HUES48 (cell line): ENCODE results near the gene ARMH2.
"Not testable (repeated sequence)": the region's sequence is repeated elsewhere in the genome, so short reads cannot be mapped to it uniquely, and the experiment has no call there.

Experiments used
- H3K27ac ChIP-seq: one replicate; pipeline ENCODE4 v1.7.0; 2013; ENCODE audit warnings: low read depth, low read length, inconsistent platforms
- H3K27me3 ChIP-seq: 2 replicates; pipeline ENCODE4 v1.6.1; 2013; ENCODE audit warnings: mild to moderate bottlenecking, low read length; ENCODE audit not compliant: control insufficient read depth, insufficient read depth
- H3K36me3 ChIP-seq: 2 replicates; pipeline ENCODE4 v1.6.1; 2013; ENCODE audit warnings: low read length; ENCODE audit not compliant: control insufficient read depth, insufficient read depth
- H3K4me1 ChIP-seq: 2 replicates; pipeline ENCODE4 v1.6.1; 2013; ENCODE audit warnings: mild to moderate bottlenecking, low read length; ENCODE audit not compliant: control insufficient read depth, insufficient read depth
- H3K4me3 ChIP-seq: 2 replicates; pipeline ENCODE4 v1.5.1; 2013; ENCODE audit warnings: mild to moderate bottlenecking, low read depth, low read length
- H3K9ac ChIP-seq: 2 replicates; pipeline ENCODE4 v1.6.1; 2013; ENCODE audit warnings: mild to moderate bottlenecking, low read depth, low read length, moderate library complexity
- H3K9me3 ChIP-seq: 2 replicates; pipeline ENCODE4 v1.6.1; 2013; ENCODE audit warnings: low read length; ENCODE audit not compliant: control insufficient read depth, insufficient read depth

ARMH2 gene

DNA sequence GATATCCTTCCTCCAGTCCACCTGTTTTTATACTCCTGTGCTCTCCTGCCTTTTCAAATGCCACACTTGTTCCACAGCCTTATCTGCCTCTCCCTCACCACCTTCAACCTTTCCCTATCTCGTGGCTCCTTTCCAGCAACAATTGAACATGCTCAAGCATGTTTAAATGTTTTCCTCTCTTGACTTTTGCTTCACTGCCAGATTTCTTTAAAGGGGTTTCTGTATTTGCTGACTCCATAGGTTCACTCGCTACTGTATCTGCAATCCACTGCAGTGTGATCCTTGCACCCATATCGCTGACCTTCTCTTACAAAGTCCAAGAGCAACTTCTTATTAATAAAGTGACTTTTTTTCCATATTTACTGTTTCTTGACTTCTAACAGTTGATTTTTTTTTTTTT, 35.1 kb downstream of the ARMH2 start:
- H3K9ac ChIP-seq, result no peak overlapping the region
- H3K4me3 ChIP-seq, result no peak overlapping the region
- H3K36me3 ChIP-seq, result no peaks in the 10 kb centered on the region
- no peaks in the 10 kb centered on the region for H3K4me1 ChIP-seq
- H3K9me3 ChIP-seq, result no peaks in the 10 kb centered on the region
- no peak overlapping the region for H3K27ac ChIP-seq
- H3K27me3 ChIP-seq, result no peaks in the 10 kb centered on the region

- H3K4me1 ChIP-seq, result no peaks in the 10 kb centered on the region
Observed at GRCh38 chr6:24761851-24762250, 36.9 kb downstream of the ARMH2 start.

DNA sequence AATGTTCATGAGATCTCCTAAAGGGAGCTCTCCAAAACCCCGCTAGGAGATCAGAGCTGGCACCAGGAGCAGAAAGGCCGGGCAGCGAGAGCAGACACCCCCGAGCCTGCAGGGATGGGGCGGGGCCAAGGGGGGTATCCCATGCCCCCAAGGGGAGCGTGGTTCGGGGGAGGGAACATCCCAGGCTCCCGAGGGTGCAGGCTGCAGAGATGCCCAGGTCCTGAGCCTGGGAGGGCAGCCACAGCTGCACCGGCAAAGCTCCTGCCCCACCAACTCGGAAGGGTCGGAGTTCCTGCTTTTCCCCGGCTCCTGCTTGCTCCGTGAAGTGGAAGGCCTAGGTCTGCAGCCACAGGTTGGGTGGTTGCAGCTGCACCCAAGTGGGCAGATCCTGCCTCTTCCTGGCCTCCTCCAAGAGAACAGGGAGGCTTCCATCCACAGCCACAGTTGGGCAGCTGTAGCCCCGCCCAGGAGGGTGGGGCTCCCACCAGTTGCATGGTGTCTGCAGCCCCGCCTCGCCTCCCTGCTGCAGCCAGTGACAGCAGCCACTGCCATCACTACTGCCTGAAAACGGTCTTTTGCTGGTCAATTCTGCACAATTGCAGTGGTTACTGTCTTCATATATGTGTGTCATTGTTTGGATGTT, 37.4 kb downstream of the ARMH2 start:
- Histone ChIP-seq H3K27ac (no peak overlapping the region), H3K36me3 (no peaks in the 10 kb centered on the region), H3K4me3 (no peak overlapping the region), H3K9ac (no peak overlapping the region), H3K9me3 (no peaks in the 10 kb centered on the region), H3K27me3 (no peaks in the 10 kb centered on the region), H3K4me1 (no peaks in the 10 kb centered on the region)

More at GRCh38 chr6:24761851-24762250, 36.9 kb downstream of the ARMH2 start:
- no peak overlapping the region for H3K9ac ChIP-seq
- no peak overlapping the region for H3K4me3 ChIP-seq
- H3K36me3 ChIP-seq, result no peaks in the 10 kb centered on the region
- no peaks in the 10 kb centered on the region for H3K27me3 ChIP-seq
- no peak overlapping the region for H3K27ac ChIP-seq
- H3K9me3 ChIP-seq, result no peaks in the 10 kb centered on the region

DNA sequence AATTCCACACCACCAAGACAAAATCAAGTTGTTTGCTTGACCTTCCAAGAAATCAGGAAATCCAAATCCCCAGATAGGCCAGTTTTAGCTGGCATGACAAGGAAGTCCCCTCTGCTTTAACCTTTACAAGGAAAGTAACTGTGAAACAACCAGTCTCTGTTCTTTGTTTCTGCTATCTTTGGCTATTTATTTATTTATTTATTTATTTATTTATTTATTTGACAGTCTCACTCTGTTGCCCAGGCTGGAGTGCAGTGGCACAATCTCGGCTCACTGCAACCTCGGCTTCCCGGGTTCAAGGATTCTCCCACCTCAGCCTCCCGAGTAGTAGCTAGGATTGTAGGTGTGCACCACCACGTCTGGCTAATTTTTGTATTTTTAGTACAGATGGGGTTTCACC, 38.5 kb downstream of the ARMH2 start:
- Histone ChIP-seq H3K9ac (no peak overlapping the region), H3K9me3 (no peaks in the 10 kb centered on the region), H3K4me3 (no peak overlapping the region), H3K36me3 (no peaks in the 10 kb centered on the region), H3K27ac (no peak overlapping the region), H3K27me3 (no peaks in the 10 kb centered on the region), H3K4me1 (no peaks in the 10 kb centered on the region)

DNA sequence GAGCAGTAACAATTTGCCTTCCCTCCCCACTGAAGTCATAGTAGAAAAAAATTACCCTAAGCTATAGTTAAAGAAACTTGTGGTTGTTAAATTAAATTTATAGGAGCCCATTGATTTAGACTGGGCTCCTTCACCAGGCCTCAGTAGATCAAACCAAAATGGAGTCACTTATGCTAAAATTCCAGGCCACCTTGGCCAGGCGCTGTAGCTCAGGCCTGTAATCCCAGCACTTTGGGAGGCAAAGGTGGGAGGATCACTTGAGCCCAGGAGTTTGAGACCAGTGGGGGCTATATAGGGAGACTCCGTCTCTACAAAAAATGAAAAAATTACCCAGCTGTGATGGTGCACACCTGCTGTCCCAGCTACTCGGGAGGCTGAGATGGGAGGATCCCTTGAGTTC, 39.0 kb downstream of the ARMH2 start:
- H3K4me1 ChIP-seq, result no peaks in the 10 kb centered on the region
- no peak overlapping the region for H3K9ac ChIP-seq
- H3K27me3 ChIP-seq, result no peaks in the 10 kb centered on the region
- H3K9me3 ChIP-seq, result no peaks in the 10 kb centered on the region
- no peak overlapping the region for H3K27ac ChIP-seq
- no peak overlapping the region for H3K4me3 ChIP-seq
- H3K36me3 ChIP-seq, result no peaks in the 10 kb centered on the region

DNA sequence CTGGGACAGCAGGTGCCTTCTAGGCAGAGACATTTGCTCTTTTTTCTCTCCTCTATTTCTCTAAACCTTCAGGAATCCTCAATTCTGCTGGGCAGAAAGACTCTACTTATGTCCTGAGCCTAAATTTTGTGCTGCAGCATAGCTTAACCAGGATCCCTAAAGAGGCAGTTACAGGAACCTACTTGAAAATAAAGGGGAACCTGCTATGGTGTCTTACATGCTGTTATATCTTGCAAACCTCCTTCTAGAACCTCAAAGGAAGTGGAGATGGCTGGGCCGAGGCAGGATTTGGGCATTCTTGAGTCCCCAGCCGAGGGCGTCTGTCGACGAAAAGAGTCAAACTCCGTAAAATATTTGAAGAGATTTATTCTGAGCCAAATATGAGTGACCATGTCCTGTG, 41.1 kb downstream of the ARMH2 start:
- H3K27ac ChIP-seq, result no peak overlapping the region
- no peaks in the 10 kb centered on the region for H3K36me3 ChIP-seq
- H3K9me3 ChIP-seq, result no peaks in the 10 kb centered on the region
- no peak overlapping the region for H3K9ac ChIP-seq
- no peaks in the 10 kb centered on the region for H3K27me3 ChIP-seq
- no peak overlapping the region for H3K4me3 ChIP-seq
- H3K4me1 ChIP-seq, result no peaks in the 10 kb centered on the region

DNA sequence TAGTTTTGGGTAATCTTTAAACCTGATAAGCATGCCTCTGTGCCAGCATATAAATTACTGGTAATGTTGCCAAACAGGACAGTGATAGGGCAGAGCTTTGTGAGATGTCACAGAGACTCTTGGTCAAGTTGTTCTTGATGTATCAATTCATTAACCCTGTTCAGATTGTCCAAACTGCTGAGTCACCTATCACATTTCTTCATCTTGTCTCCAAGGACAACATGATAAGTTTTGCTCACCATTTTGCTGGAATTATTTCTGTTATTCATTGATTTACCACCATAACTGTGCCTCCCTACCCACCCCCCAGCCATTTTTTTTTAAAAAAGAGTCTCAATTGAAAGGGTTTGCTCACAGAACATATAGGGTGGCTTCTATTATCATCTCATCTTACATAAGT, 43.4 kb downstream of the ARMH2 start:
- no peaks in the 10 kb centered on the region for H3K4me1 ChIP-seq
- no peaks in the 10 kb centered on the region for H3K27me3 ChIP-seq
- H3K9ac ChIP-seq, result no peak overlapping the region

DNA sequence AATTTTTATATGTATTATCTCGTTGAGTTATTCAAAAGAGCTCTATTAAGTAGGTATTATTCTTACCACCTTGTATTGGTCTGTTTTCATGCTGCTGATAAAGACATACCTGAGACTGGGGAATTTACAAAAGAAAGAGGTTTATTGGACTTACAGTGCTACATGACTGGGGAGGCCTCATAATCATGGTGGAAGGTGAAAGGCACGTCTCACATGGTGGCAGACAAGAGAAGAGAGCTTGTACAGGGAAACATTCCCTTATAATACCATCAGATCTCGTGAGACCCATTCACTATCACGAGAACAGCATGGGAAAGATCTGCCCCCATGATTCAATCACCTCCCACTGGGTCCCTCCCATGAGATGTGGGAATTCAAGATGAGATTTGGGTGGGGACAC, 44.3 kb downstream of the ARMH2 start:
- H3K27me3 ChIP-seq, H3K36me3 ChIP-seq, H3K4me3 ChIP-seq, H3K9ac ChIP-seq, H3K9me3 ChIP-seq, H3K4me1 ChIP-seq, H3K27ac ChIP-seq: not testable (repeated sequence)

More for the DNA sequence above, 43.4 kb downstream of the ARMH2 start:
- Histone ChIP-seq H3K9me3 (no peaks in the 10 kb centered on the region), H3K27ac (no peak overlapping the region), H3K4me3 (no peak overlapping the region), H3K36me3 (no peaks in the 10 kb centered on the region)

GRCh38 chr6:24753545-24753944, 45.2 kb downstream of the ARMH2 start:
- no peak overlapping the region for H3K9ac ChIP-seq
- no peak overlapping the region for H3K4me3 ChIP-seq
- no peaks in the 10 kb centered on the region for H3K4me1 ChIP-seq
- no peak overlapping the region for H3K27ac ChIP-seq
- H3K9me3 ChIP-seq, result no peaks in the 10 kb centered on the region
- H3K27me3 ChIP-seq, result no peaks in the 10 kb centered on the region
- H3K36me3 ChIP-seq, result no peaks in the 10 kb centered on the region

DNA sequence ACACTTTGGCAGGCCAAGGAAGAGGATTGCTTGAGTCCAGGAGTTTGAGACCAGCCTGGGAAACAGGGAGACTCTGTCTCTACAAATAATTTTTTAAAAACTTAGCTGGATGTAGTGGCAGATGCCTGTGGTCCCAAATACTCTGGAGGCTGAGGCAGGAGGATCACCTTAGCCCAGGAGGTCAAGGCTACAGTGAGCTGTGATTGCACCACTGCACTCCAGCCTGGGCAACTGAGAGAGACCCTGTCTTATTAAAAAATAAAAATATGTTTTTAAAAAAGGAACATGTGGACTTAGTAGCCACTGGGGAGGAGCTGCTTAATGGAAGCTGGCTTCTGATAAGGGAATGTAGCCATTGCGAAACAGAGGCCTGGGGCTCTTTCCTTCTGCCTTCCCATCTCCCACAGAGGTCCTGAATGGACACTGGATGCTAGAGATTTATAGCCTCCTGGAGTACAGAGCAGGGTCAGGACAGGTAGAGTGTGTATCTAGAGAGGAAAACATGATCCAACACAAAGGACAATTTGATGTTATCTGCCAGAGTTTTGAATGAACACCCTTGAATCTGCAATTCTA, 45.7 kb downstream of the ARMH2 start:
- Histone ChIP-seq H3K9me3 (no peaks in the 10 kb centered on the region), H3K4me3 (no peak overlapping the region), H3K27ac (no peak overlapping the region), H3K36me3 (no peaks in the 10 kb centered on the region), H3K9ac (no peak overlapping the region), H3K4me1 (no peaks in the 10 kb centered on the region), H3K27me3 (no peaks in the 10 kb centered on the region)

DNA sequence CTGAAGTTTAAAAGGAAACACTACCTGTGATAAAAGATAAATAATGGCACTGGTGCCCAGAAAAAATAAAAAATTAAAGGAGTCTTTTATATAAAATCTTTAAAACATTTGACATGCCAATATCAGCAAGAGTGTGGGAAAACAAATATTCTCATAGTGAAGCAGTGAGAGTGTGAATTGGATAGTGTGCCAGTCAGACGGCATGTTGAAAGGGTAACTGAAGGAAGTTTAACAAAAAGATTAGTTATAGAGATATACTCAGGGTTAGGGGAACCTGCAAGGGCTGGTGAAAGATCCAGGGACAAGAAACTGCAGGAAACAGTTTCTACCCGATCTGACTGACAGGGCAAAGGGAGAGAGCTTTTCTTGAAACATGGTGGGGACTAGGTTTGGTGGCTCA, 46.2 kb downstream of the ARMH2 start:
- no peak overlapping the region for H3K9ac ChIP-seq
- no peaks in the 10 kb centered on the region for H3K4me1 ChIP-seq
- H3K27ac ChIP-seq, result no peak overlapping the region
- H3K4me3 ChIP-seq, result no peak overlapping the region
- H3K27me3 ChIP-seq, result no peaks in the 10 kb centered on the region
- no peaks in the 10 kb centered on the region for H3K9me3 ChIP-seq
- H3K36me3 ChIP-seq, result no peaks in the 10 kb centered on the region
